ENCODE data around the gene PACS1.
"Not testable (repeated sequence)": the region's sequence is repeated elsewhere in the genome, so short reads cannot be mapped to it uniquely, and the experiment has no call there.

PACS1 gene

DNA sequence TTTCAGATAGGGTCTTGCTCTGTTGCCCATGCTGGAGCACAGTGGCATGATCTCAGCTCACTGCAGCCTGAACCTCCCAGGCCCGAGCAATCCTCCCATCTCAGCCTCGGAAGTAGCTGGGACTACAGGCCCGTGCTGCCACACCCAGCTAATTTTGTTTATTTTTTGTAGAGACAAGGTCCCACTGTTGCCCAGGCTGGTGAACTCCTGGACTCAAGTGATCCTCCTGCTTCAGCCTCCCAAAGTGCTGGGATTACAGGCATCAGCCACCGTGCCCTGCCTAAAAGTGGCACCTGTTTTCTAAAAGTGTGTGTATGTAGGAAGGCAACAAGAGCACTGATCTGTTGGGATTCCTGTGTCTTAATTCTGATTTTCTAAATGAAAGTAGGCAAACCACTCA lies 20.2 kb downstream of the PACS1 start:
- Histone ChIP-seq H3K4me1 (ENCODE audit: low read length) (peaks cover 4% of the 10 kb centered on the region; the same call in 1 of the 2 replicates), H3K79me2 (ENCODE audit: low read length) (peaks cover 25% of the 10 kb centered on the region), H2AFZ (ENCODE audit: low read length) (no peak overlapping the region), H3K27ac (ENCODE audit: low read length) (no peak overlapping the region), H3F3A (ENCODE audit: insufficient read depth, low read length) (no peaks in the 10 kb centered on the region), H3K9me2 (replicated peaks; ENCODE audit: insufficient read depth, low read length) (no peaks in the 10 kb centered on the region), H3K9ac (ENCODE audit: low read length) (no peak overlapping the region), H3K27me3 (replicated peaks; ENCODE audit: insufficient read depth, low read length) (no peaks in the 10 kb centered on the region), H3K4me2 (ENCODE audit: low read depth, low read length) (no peak overlapping the region), H3K9me3 (replicated peaks; ENCODE audit: insufficient read depth, low read length) (no peaks in the 10 kb centered on the region), H3K36me3 (replicated peaks; ENCODE audit: insufficient read depth, low read length) (no peaks in the 10 kb centered on the region), H3K4me3 (ENCODE audit: low read length) (no peak overlapping the region), H4K20me1 (ENCODE audit: insufficient read depth, low read length) (no peaks in the 10 kb centered on the region)
- no peak for DNase-seq
- TF ChIP-seq EZH2 (optimal IDR thresholded peaks at IDR 0.05; ENCODE audit: low read depth, low read length) (no peak), EZH2phosphoT487 (IDR thresholded peaks at IDR 0.05; ENCODE audit: low read length) (no peak), CTCF (IDR thresholded peaks at IDR 0.05; ENCODE audit: low read length) (no peak)

- H3K4me1 ChIP-seq (ENCODE audit: low read length) = not testable (repeated sequence)
- H3K79me2 ChIP-seq (ENCODE audit: low read length) = peaks cover 13% of the 10 kb centered on the region
Observed at GRCh38 chr11:66092125-66092524, 22.1 kb downstream of the PACS1 start.

GRCh38 chr11:66099746-66100145 lies 29.7 kb downstream of the PACS1 start:
- not testable (repeated sequence) for H3K9me2 ChIP-seq (replicated peaks; ENCODE audit: insufficient read depth, low read length); H3K79me2 ChIP-seq (ENCODE audit: low read length); H3F3A ChIP-seq (ENCODE audit: insufficient read depth, low read length); H3K4me2 ChIP-seq (ENCODE audit: low read depth, low read length); H3K4me1 ChIP-seq (ENCODE audit: low read length); H3K27ac ChIP-seq (ENCODE audit: low read length); H3K9ac ChIP-seq (ENCODE audit: low read length); H4K20me1 ChIP-seq (ENCODE audit: insufficient read depth, low read length); H2AFZ ChIP-seq (ENCODE audit: low read length); H3K27me3 ChIP-seq (replicated peaks; ENCODE audit: insufficient read depth, low read length); H3K4me3 ChIP-seq (ENCODE audit: low read length); H3K36me3 ChIP-seq (replicated peaks; ENCODE audit: insufficient read depth, low read length); DNase-seq; H3K9me3 ChIP-seq (replicated peaks; ENCODE audit: insufficient read depth, low read length)

More at GRCh38 chr11:66092125-66092524, 22.1 kb downstream of the PACS1 start:
- H3F3A ChIP-seq (ENCODE audit: insufficient read depth, low read length); H3K9ac ChIP-seq (ENCODE audit: low read length); H2AFZ ChIP-seq (ENCODE audit: low read length); H3K27ac ChIP-seq (ENCODE audit: low read length); H3K9me3 ChIP-seq (replicated peaks; ENCODE audit: insufficient read depth, low read length); H3K4me3 ChIP-seq (ENCODE audit: low read length); H3K9me2 ChIP-seq (replicated peaks; ENCODE audit: insufficient read depth, low read length); H3K36me3 ChIP-seq (replicated peaks; ENCODE audit: insufficient read depth, low read length); H3K4me2 ChIP-seq (ENCODE audit: low read depth, low read length); DNase-seq; H3K27me3 ChIP-seq (replicated peaks; ENCODE audit: insufficient read depth, low read length); H4K20me1 ChIP-seq (ENCODE audit: insufficient read depth, low read length): not testable (repeated sequence)

- no peaks in the 10 kb centered on the region for H3K9me2 ChIP-seq (replicated peaks; ENCODE audit: insufficient read depth, low read length)
- H3K9me3 ChIP-seq (replicated peaks; ENCODE audit: insufficient read depth, low read length) = no peaks in the 10 kb centered on the region
- H3K4me2 ChIP-seq (ENCODE audit: low read depth, low read length) = no peak overlapping the region
- no peak for DNase-seq
- no peak for TF ChIP-seq EZH2 (optimal IDR thresholded peaks at IDR 0.05; ENCODE audit: low read depth, low read length)
- TF ChIP-seq EZH2phosphoT487 (IDR thresholded peaks at IDR 0.05; ENCODE audit: low read length) = no peak
- TF ChIP-seq CTCF (IDR thresholded peaks at IDR 0.05; ENCODE audit: low read length) = no peak
- H3K36me3 ChIP-seq (replicated peaks; ENCODE audit: insufficient read depth, low read length) = no peaks in the 10 kb centered on the region
- H3K27ac ChIP-seq (ENCODE audit: low read length) = no peak overlapping the region
- H2AFZ ChIP-seq (ENCODE audit: low read length) = no peak overlapping the region
- H3K9ac ChIP-seq (ENCODE audit: low read length) = no peak overlapping the region
- H3K4me1 ChIP-seq (ENCODE audit: low read length) = no peaks in the 10 kb centered on the region
- no peaks in the 10 kb centered on the region; the same call in 1 of the 2 replicates for H4K20me1 ChIP-seq (ENCODE audit: insufficient read depth, low read length)
- H3K4me3 ChIP-seq (ENCODE audit: low read length) = no peak overlapping the region
- no peaks in the 10 kb centered on the region for H3K27me3 ChIP-seq (replicated peaks; ENCODE audit: insufficient read depth, low read length)
- peaks cover 4% of the 10 kb centered on the region; the same call in 1 of the 2 replicates for H3K79me2 ChIP-seq (ENCODE audit: low read length)
- no peaks in the 10 kb centered on the region for H3F3A ChIP-seq (ENCODE audit: insufficient read depth, low read length)
Observed at GRCh38 chr11:66100272-66101065, 30.4 kb downstream of the PACS1 start.

Data from MM.1S (cell line).